ENCODE measurements around the gene TRAM2.

The TRAM2 gene

DNA sequence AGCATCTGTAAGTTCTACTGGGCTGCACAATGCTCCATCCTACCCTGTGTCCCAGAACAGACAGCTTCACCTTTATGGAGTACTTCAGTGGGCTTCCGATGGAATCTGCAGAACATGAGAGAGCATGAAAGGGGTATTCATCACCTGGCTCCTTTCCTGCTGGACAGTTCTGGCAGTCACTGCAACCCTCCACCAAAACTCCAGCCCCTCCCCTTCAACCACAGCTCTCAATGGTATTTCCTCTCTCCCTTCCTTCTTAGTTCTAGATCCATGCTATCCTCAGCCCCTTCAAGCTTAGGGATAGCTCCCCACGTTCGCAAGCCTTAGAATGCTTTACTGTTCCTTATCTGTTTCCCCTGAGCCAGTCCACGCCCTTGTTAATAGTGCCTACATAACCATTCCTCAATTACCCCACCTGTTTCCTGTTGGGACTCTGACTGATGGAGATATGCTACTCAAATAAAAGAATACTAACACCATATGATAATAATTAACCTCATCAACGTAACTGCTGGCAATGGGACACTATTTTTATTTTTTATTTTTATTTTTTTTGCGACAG, 26.8 kb downstream of the TRAM2 start:
- no peaks in the 10 kb centered on the region for H3K27me3 ChIP-seq (ENCODE audit: insufficient read depth, low read length)
- H3F3A ChIP-seq (ENCODE audit: insufficient read depth, low read length): no peaks in the 10 kb centered on the region
- no peaks in the 10 kb centered on the region for H3K9me2 ChIP-seq (ENCODE audit: low read depth, low read length)
- H3K36me3 ChIP-seq (ENCODE audit: insufficient read depth, low read length): no peaks in the 10 kb centered on the region
- no peak for TF ChIP-seq CTCF (IDR thresholded peaks at IDR 0.05; ENCODE audit: low read length)
- TF ChIP-seq EZH2 (IDR thresholded peaks at IDR 0.05; ENCODE audit: borderline replicate concordance, low read length): no peak
- H3K4me2 ChIP-seq (ENCODE audit: low read length): no peak overlapping the region
- H2AFZ ChIP-seq (ENCODE audit: low read length): no peak overlapping the region
- H4K20me1 ChIP-seq (ENCODE audit: insufficient read depth, low read length): no peaks in the 10 kb centered on the region
- peaks cover 90% of the 10 kb centered on the region for H3K4me1 ChIP-seq (ENCODE audit: insufficient read depth, low read length, severe bottlenecking)
- H3K4me3 ChIP-seq (ENCODE audit: low read depth, low read length, poor library complexity, severe bottlenecking): no peak overlapping the region
- peak overlapping the region; percentile 95 for H3K27ac ChIP-seq (ENCODE audit: low read depth, low read length, poor library complexity, severe bottlenecking)
- no peak overlapping the region for H3K9ac ChIP-seq (ENCODE audit: low read length)
- H3K79me2 ChIP-seq (ENCODE audit: insufficient read depth, low read length): peaks cover 68% of the 10 kb centered on the region
- no peaks in the 10 kb centered on the region for H3K9me3 ChIP-seq (ENCODE audit: low read length)

- peaks cover 96% of the 10 kb centered on the region for H3K4me1 ChIP-seq (ENCODE audit: insufficient read depth, low read length, severe bottlenecking)
- H3K79me2 ChIP-seq (ENCODE audit: insufficient read depth, low read length): peaks cover 71% of the 10 kb centered on the region
- peaks cover 2% of the 10 kb centered on the region; the same call in 1 of the 2 replicates for H3K36me3 ChIP-seq (ENCODE audit: insufficient read depth, low read length)
- H3K9me2 ChIP-seq (ENCODE audit: low read depth, low read length): no peaks in the 10 kb centered on the region
- no peak overlapping the region for H3K4me3 ChIP-seq (ENCODE audit: low read depth, low read length, poor library complexity, severe bottlenecking)
- H3K27me3 ChIP-seq (ENCODE audit: insufficient read depth, low read length): no peaks in the 10 kb centered on the region
- H4K20me1 ChIP-seq (ENCODE audit: insufficient read depth, low read length): no peaks in the 10 kb centered on the region
- H2AFZ ChIP-seq (ENCODE audit: low read length): no peak overlapping the region
- TF ChIP-seq CTCF (IDR thresholded peaks at IDR 0.05; ENCODE audit: low read length) (no peak), EZH2 (IDR thresholded peaks at IDR 0.05; ENCODE audit: borderline replicate concordance, low read length) (no peak)
- no peaks in the 10 kb centered on the region for H3F3A ChIP-seq (ENCODE audit: insufficient read depth, low read length)
- H3K9me3 ChIP-seq (ENCODE audit: low read length): no peaks in the 10 kb centered on the region
- no peak overlapping the region for H3K9ac ChIP-seq (ENCODE audit: low read length)
- no peak overlapping the region for H3K4me2 ChIP-seq (ENCODE audit: low read length)
- peak overlapping the region; percentile 95 for H3K27ac ChIP-seq (ENCODE audit: low read depth, low read length, poor library complexity, severe bottlenecking)
Measured at GRCh38 chr6:52549428-52549827, 27.4 kb downstream of the TRAM2 start.

GRCh38 chr6:52548999-52549398, 27.9 kb downstream of the TRAM2 start:
- Histone ChIP-seq H4K20me1 (ENCODE audit: insufficient read depth, low read length) (no peaks in the 10 kb centered on the region), H3K36me3 (ENCODE audit: insufficient read depth, low read length) (peaks cover 6% of the 10 kb centered on the region; the same call in 1 of the 2 replicates), H3K9me3 (ENCODE audit: low read length) (no peaks in the 10 kb centered on the region), H3K4me2 (ENCODE audit: low read length) (peak overlapping the region; percentile 48; the same call in 1 of the 2 replicates), H3K27me3 (ENCODE audit: insufficient read depth, low read length) (no peaks in the 10 kb centered on the region), H3K9ac (ENCODE audit: low read length) (no peak overlapping the region), H3K79me2 (ENCODE audit: insufficient read depth, low read length) (peaks cover 75% of the 10 kb centered on the region), H3K4me1 (ENCODE audit: insufficient read depth, low read length, severe bottlenecking) (peaks cover 99% of the 10 kb centered on the region), H3F3A (ENCODE audit: insufficient read depth, low read length) (no peaks in the 10 kb centered on the region), H3K4me3 (ENCODE audit: low read depth, low read length, poor library complexity, severe bottlenecking) (no peak overlapping the region), H2AFZ (ENCODE audit: low read length) (no peak overlapping the region), H3K27ac (ENCODE audit: low read depth, low read length, poor library complexity, severe bottlenecking) (peak overlapping the region; percentile 99), H3K9me2 (ENCODE audit: low read depth, low read length) (no peaks in the 10 kb centered on the region)
- TF ChIP-seq CTCF (IDR thresholded peaks at IDR 0.05; ENCODE audit: low read length) (no peak), EZH2 (IDR thresholded peaks at IDR 0.05; ENCODE audit: borderline replicate concordance, low read length) (no peak)

Measured in OCI-LY1 (cell line).